SJCRH30 (cell line): Measurements from ENCODE around the gene RELA. TPM values are rescaled to one million over a fixed set of nuclear protein-coding genes. Genes with fewer than 3 reads are reported as not detected.
A peak's percentile ranks its signal among the peaks of the same experiment; 100 is the strongest.
"Not testable (repeated sequence)": the region's sequence is repeated elsewhere in the genome, so short reads cannot be mapped to it uniquely, and the experiment has no call there.

Experiments used
- DNase-seq, 2 experiments: peaks; one replicate each; pipeline ENCODE4 v3.0.0-alpha.2; 2015 to 2020
- H3K27ac ChIP-seq: fragments of 250-450 bp; sonication (Bioruptor Pico); 2 replicates; pipeline ENCODE4 v1.5.1; 2020; ENCODE audit warnings: mild to moderate bottlenecking, moderate library complexity
- H3K27me3 ChIP-seq: fragments of 250-450 bp; sonication (Bioruptor Pico); 2 replicates; pipeline ENCODE4 v1.5.1; 2020; ENCODE audit warnings: mild to moderate bottlenecking, moderate library complexity
- H3K36me3 ChIP-seq: fragments of 250-450 bp; sonication (Bioruptor Pico); 2 replicates; pipeline ENCODE4 v1.5.1; 2020; ENCODE audit warnings: mild to moderate bottlenecking, moderate library complexity
- H3K4me1 ChIP-seq: fragments of 250-450 bp; sonication (Bioruptor Pico); 2 replicates; pipeline ENCODE4 v1.5.1; 2020; ENCODE audit warnings: mild to moderate bottlenecking, moderate library complexity
- H3K4me3 ChIP-seq: fragments of 250-450 bp; sonication (Bioruptor Pico); 2 replicates; pipeline ENCODE4 v1.5.1; 2020; ENCODE audit warnings: mild to moderate bottlenecking, moderate library complexity
- H3K9me3 ChIP-seq: fragments of 250-450 bp; sonication (Bioruptor Pico); replicated peaks from 2 replicates; pipeline ENCODE4 v1.5.1; 2020; ENCODE audit warnings: mild to moderate bottlenecking, moderate library complexity
- total RNA-seq: library from RNA; depleted of rRNA; stranded (reverse); fragments of >200 nt; shearing (Covaris generic); gene quantifications from 2 replicates; pipeline ENCODE4 v1.2.3, GENCODE V29; 2014

RELA gene
- total RNA-seq, 1 experiment from 2014 or later: 38.3 TPM

DNA sequence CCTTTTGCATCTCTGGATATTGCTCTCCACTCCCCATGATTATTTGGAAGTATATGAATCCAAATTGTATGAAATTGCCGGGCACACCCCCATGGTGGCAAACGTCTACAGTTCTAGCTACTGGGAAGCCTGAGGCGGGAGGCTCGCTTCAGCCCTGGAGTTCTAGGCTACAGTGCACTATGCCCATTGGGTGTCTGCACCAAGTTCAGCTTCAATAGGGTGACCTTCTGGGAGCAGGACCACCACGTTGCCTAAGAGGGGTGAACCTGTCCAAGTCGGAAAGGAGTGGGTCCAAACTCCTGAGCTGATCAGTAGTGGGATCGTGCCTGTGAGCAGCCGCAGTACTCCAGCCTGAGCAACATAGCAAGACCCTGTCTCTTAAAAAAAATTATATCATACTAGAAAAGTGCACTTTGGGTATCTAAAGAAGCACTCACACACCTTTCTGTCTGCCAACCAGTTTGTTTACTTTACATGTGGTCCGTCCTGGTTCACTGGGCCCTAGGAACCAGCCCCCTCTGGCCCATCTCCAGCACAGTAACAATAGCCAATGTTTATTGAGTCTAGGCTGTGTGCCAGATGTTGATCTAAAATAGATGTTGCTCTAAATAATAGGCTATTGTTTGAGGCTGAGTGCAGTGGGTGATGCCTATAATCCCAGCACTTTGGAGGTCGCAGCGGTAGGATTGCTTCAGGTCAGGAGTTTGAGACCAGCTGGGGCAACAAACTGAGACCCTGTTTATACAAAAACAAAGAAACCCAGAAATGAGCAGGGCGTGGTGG lies 32.9 kb upstream of the RELA start:
- H3K27me3 ChIP-seq: peaks cover 26% of the 10 kb centered on the region
- peak; percentile 52 to 81 for DNase-seq
- peaks cover 8% of the 10 kb centered on the region for H3K4me1 ChIP-seq
- H3K36me3 ChIP-seq: no peaks in the 10 kb centered on the region
- no peak overlapping the region for H3K27ac ChIP-seq
- H3K9me3 ChIP-seq: peaks cover 6% of the 10 kb centered on the region; the same call in 1 of the 2 replicates
- H3K4me3 ChIP-seq: no peak overlapping the region

DNA sequence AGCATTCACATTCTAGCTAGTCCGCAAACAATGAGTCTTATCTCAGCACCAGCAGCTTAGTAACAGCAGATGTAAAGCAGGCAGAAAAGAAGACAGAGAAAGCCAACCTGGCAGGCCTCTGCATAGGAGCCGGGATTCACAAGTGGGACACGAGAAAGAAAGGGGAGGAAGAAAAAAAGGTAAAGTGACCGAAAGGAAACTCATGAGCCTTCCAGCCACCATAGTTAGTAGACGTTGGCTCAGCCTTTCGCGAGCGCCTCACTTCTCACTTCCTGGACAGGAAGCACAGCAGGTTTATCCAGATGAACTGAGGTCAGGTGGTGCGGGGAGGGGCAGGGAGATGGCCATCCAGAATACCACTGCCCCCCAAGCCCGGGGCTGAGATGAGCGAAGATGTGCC lies 29.7 kb upstream of the RELA start:
- Histone ChIP-seq H3K27ac (no peak overlapping the region), H3K4me1 (peaks cover 8% of the 10 kb centered on the region), H3K27me3 (peaks cover 21% of the 10 kb centered on the region), H3K36me3 (no peaks in the 10 kb centered on the region), H3K9me3 (no peaks in the 10 kb centered on the region), H3K4me3 (no peak overlapping the region)
- no peak for DNase-seq

DNA sequence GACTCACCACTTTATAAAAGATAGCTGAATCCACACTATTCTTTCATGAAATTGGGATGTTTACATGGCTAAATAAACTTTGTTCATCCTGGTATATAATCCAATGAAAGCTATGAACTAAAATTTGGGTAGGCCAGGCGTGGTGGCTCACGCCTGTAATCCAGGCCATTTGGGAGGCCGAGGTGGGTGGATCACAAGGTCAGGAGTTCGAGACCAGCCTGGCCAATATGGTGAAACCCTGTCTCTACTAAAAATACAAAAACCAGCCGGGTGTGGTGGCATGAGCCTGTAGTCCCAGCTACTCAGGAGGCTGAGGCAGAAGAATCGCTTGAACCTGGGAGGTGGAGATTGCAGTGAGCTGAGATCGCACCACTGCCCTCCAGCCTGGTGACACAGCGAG lies 29.1 kb upstream of the RELA start:
- H3K9me3 ChIP-seq, H3K36me3 ChIP-seq, H3K4me3 ChIP-seq, DNase-seq, H3K27ac ChIP-seq, H3K4me1 ChIP-seq: not testable (repeated sequence)
- H3K27me3 ChIP-seq: peaks cover 21% of the 10 kb centered on the region

DNA sequence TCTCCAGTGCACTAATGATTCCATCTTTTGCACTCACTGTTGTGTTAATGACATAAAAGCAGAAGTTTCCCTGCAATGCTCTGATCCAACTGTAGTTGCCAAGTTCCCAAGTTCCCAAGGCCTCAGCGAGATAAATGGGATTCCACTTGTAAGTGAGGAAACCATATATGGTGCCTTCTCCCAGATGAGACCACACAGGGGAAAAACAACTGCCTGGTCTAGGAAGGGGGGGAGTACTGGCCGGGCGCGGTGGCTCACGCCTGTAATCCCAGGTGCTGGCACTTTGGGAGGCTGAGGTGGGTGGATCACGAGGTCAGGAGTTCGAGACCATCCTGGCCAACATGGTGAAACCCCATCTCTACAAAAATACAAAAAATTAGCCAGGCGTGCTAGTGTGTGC lies 23.3 kb upstream of the RELA start:
- Histone ChIP-seq H3K4me3 (no peak overlapping the region), H3K36me3 (no peaks in the 10 kb centered on the region), H3K9me3 (no peaks in the 10 kb centered on the region), H3K27me3 (no peaks in the 10 kb centered on the region), H3K4me1 (no peaks in the 10 kb centered on the region), H3K27ac (no peak overlapping the region)
- no peak for DNase-seq

DNA sequence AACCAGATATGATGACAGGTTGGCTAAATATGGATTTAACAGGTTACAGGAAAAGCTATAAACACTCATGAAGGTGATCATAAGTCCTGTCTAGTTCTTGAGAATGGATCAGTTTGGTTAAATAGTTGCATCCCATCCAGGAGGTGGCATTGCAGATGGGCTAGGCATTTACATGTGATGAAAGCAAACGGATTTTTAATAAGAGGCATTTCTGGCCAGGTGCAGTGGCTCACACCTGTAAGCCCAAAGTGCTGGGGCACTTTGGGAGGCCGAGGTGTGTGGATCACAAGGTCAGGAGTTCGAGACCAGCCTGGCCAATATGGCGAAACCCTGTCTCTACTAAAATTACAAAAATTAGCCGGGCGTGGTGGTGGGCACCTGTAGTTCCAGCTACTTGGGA lies 20.8 kb upstream of the RELA start:
- H3K4me1 ChIP-seq, H3K27me3 ChIP-seq, H3K36me3 ChIP-seq, H3K27ac ChIP-seq, DNase-seq, H3K9me3 ChIP-seq, H3K4me3 ChIP-seq: not testable (repeated sequence)

DNA sequence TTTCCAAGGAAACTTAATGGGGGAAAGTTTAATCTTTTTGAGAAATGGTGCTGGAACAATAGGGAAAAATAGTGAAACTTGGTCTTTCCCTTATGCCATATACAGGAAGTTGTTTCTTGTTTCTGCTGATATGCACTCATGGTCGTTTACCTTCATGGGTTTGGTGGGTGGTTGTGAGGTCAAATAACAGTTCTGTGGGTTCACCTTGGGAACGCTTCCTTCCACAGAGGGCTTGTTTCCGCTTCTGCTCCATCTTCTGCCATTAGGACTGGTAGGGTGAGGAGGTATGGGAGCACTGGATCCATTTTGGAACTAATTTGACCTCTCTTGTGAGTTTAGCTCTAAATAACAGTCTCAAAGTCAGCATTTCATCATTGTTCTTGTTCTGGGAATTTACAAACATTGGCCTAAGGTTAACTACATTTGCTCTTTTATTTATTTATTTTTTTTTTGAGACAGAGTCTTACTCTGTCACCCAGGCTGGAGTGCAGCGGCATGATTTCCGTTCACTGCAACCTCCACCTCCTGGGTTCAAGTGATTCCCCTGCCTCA lies 17.6 kb upstream of the RELA start:
- no peak overlapping the region for H3K4me3 ChIP-seq
- no peaks in the 10 kb centered on the region for H3K27me3 ChIP-seq
- no peaks in the 10 kb centered on the region for H3K36me3 ChIP-seq
- no peak for DNase-seq
- H3K4me1 ChIP-seq: no peaks in the 10 kb centered on the region
- no peak overlapping the region for H3K27ac ChIP-seq
- H3K9me3 ChIP-seq: no peaks in the 10 kb centered on the region

DNA sequence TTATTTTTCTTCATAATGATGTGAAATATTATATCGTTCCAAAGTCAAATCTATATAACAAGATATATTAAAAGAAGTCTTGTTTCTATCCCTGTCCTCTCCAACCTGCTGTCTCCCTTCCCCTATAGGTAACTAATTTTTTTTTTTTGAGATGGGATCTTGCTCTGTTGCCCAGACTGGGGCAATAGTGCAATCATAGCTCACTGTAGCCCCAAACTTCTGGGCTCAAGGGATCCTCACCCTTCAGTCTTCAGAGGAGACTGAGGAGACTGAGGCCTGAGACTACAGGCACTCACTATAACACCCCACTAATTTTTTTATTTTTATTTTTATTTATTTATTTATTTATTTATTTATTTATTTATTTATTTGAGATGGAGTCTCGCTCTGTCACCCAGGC lies 10.3 kb upstream of the RELA start:
- Histone ChIP-seq H3K36me3 (no peaks in the 10 kb centered on the region), H3K4me1 (no peaks in the 10 kb centered on the region), H3K9me3 (peaks cover 3% of the 10 kb centered on the region; the same call in 1 of the 2 replicates), H3K27ac (no peak overlapping the region), H3K4me3 (no peak overlapping the region), H3K27me3 (no peaks in the 10 kb centered on the region)
- no peak for DNase-seq

DNA sequence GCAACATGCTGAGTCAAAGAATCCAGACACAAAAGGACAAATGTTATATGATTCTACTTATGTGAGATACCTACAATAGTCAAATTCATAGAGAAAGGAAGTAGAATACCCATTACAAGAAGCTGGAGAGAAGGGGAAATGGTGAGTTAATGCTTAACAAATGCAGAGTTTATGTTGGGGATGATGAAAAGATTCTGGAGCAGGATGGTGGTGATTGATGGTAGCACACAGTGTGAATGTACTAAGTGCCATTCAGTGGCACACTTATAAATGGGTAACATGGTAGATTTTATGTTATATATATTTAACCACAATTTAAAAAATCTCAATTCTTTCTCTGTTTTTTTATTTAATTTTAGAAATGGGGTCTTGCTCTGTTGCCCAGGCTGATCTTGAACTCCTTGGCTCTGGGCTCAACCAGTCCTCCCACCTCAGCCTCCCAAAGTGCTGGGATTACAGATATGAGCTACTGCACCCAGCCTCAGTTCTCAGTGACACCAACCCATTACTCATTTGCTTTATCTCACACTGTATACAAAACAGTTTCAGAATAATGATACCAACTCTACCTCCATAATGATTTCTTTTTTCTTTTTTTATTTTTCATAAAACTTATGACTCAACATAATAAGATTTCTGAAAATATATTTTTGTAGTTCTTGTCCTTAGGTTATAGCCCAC lies 9.6 kb upstream of the RELA start:
- no peaks in the 10 kb centered on the region for H3K27me3 ChIP-seq
- no peaks in the 10 kb centered on the region for H3K4me1 ChIP-seq
- no peak overlapping the region for H3K27ac ChIP-seq
- peaks cover 3% of the 10 kb centered on the region; the same call in 1 of the 2 replicates for H3K9me3 ChIP-seq
- H3K36me3 ChIP-seq: no peaks in the 10 kb centered on the region
- H3K4me3 ChIP-seq: no peak overlapping the region
- no peak for DNase-seq

DNA sequence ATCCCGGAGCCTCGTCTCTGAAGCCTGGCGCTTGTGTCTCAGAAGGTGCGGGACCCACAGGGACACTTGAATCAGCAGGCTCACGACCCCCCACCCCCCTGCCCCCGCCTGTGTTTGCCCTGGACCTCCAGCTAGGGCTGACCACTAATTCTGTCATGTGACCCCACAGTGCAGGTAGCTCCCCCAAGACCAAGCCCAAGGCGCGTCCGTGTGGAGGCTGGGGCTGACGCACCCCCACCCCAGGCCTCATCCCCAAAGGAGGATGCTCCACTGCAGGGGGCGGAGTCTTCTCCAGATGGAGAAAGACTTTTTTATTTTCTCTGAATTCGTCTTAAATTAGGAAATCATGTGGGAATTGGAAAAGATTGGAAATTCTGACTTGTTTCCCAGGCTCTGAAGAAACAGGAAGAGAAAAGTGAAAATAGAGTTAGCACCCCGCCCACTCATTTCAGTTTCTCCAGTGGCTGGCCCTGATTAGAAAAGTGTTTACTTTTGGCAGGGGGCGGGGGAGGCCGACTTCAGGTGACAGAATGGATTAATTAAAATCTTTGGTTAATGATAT lies 1.0 kb upstream of the RELA start:
- DNase-seq: no peak
- no peaks in the 10 kb centered on the region for H3K9me3 ChIP-seq
- H3K4me1 ChIP-seq: peaks cover 4% of the 10 kb centered on the region; the same call in 1 of the 2 replicates
- H3K4me3 ChIP-seq: peak overlapping the region; percentile 72
- peak overlapping the region; percentile 62 for H3K27ac ChIP-seq
- H3K36me3 ChIP-seq: peaks cover 24% of the 10 kb centered on the region
- no peaks in the 10 kb centered on the region for H3K27me3 ChIP-seq

DNA sequence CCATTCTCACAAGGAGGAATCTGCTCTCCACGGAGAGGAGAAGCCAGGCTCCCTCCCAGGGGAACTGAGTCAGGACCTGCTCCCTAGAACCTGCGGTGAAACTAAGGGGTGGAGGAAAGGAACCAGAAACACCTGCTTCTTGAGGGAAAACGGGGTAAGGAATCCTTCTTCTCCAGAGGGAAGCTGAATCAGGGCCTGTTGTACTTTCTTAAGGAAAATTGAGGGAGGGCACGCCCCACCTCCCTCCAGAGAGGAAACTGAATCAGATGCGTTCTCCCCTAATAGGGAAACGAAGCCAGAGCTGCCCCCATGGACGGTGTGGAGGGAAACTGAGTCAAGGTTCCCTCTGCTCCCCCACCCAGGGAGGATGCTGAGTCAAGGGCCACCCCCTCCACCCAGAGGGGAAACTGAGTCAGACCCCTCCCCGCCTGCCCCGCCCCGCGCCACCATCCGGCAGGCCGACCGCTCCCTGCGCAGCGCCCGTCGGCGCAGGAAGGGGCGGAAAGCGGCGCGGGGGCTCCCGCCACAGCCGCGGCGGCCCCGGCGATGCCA lies 393 bp downstream of the RELA start:
- H3K27me3 ChIP-seq: no peaks in the 10 kb centered on the region
- no peak overlapping the region for H3K27ac ChIP-seq
- peaks cover 4% of the 10 kb centered on the region; the same call in 1 of the 2 replicates for H3K4me1 ChIP-seq
- peak overlapping the region; percentile 72 for H3K4me3 ChIP-seq
- no peak for DNase-seq
- H3K9me3 ChIP-seq: no peaks in the 10 kb centered on the region
- H3K36me3 ChIP-seq: peaks cover 28% of the 10 kb centered on the region

DNA sequence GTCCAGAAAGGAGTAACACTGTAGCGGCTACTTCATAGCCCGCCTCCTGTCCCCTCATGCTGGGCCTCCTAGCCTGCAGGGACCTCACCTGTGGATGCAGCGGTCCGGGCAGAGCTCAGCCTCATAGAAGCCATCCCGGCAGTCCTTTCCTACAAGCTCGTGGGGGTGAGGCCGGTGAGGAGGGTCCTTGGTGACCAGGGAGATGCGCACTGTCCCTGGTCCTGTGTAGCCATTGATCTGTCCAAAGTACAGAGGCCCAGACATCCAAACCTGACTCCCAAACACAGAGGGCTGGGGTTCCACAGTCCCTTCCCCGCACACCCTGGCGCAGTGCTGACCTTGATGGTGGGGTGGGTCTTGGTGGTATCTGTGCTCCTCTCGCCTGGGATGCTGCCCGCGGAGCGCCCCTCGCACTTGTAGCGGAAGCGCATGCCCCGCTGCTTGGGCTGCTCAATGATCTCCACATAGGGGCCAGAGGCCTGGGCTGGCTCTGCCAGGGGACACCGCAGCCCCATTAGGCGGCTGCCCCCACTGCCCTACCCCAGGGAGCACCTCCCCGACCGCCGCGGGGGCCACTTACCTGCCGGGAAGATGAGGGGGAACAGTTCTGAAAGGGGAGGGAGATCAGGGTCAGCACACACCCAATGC lies 993 bp downstream of the RELA start:
- Histone ChIP-seq H3K4me1 (peaks cover 4% of the 10 kb centered on the region; the same call in 1 of the 2 replicates), H3K27ac (no peak overlapping the region), H3K9me3 (no peaks in the 10 kb centered on the region), H3K36me3 (peaks cover 33% of the 10 kb centered on the region), H3K27me3 (no peaks in the 10 kb centered on the region), H3K4me3 (peak overlapping the region; percentile 72)
- no peak for DNase-seq

DNA sequence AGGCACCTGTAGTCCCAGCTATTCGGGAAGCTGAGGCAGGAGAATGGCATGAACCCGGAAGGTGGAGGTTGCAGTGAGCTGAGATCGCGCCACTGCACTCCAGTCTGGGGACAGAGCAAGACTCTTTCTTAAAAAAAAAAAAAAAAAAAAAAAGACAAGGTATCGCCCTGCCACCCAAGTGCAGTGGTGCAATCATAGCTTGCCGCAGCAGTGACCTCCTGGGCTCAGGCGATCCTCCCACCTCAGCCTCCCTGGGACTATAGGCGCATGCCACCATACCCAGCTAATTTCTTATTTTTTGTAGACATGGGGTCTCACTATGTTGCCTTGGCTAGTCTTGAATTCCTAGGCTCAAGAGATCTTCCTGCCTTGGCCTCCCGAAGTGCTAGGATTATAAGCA lies 1.8 kb downstream of the RELA start:
- not testable (repeated sequence) for H3K4me3 ChIP-seq, H3K27ac ChIP-seq, H3K4me1 ChIP-seq, DNase-seq, H3K9me3 ChIP-seq, H3K27me3 ChIP-seq
- H3K36me3 ChIP-seq: peaks cover 40% of the 10 kb centered on the region

DNA sequence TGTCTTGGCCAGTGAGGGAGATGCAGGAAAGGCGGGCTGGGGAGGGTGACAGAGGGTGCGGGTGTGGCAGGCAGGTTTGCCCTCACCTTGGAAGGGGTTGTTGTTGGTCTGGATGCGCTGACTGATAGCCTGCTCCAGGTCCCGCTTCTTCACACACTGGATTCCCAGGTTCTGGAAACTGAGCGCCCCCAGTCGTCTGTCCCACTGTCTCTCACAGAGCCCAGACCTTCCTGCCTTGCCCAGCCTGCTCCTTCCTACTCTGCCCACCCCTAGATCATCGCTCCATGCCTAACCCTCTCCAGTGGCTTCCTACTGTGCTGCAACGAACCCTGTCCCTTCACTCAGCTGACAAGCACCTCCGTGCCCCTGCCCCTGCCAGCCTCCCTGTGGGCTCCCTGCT lies 2.7 kb downstream of the RELA start:
- Histone ChIP-seq H3K36me3 (peaks cover 47% of the 10 kb centered on the region), H3K4me1 (peaks cover 4% of the 10 kb centered on the region; the same call in 1 of the 2 replicates), H3K27me3 (no peaks in the 10 kb centered on the region), H3K27ac (no peak overlapping the region), H3K4me3 (no peak overlapping the region), H3K9me3 (no peaks in the 10 kb centered on the region)
- DNase-seq: no peak

DNA sequence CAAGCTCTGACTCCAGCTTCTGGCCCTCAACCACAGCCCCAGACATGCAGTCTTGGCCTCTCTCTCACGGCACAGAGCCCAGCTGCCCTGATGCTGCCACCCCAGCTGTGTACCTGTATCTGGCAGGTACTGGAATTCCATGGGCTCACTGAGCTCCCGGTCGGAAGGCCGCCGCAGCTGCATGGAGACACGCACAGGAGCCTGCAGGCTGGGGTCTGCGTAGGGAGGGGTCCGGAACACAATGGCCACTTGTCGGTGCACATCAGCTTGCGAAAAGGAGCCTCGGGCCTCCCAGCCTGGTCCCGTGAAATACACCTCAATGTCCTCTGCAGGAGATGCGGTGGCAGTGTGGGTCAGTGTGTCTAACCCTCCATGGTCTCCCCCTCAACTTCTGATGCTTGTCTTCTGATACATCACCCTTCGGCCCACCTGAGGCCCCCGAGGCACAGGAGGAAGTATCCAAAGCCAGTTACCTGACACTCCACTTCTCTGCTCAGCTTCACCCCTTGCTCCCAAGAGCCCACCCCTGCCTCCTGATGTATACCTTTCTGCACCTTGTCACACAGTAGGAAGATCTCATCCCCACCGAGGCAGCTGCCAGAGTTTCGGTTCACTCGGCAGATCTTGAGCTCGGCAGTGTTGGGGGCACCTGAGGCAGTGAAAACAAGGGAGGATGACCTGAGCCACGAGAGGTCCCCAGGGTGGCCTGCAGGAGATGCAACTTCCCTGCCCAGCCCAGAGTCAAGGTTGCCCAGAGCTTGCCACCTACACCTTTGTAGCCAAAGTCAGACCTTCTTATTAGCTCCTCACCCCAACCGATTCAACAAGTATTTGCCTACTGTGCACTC lies 4.3 kb downstream of the RELA start:
- Histone ChIP-seq H3K27ac (no peak overlapping the region), H3K9me3 (no peaks in the 10 kb centered on the region), H3K27me3 (no peaks in the 10 kb centered on the region), H3K36me3 (peaks cover 48% of the 10 kb centered on the region), H3K4me3 (no peak overlapping the region), H3K4me1 (peaks cover 4% of the 10 kb centered on the region; the same call in 1 of the 2 replicates)
- no peak for DNase-seq
